Smooth muscle cell (in vitro differentiated cells): ENCODE results near the gene MRRF. TPM values are rescaled to one million over a fixed set of nuclear protein-coding genes. Genes with fewer than 3 reads are reported as not detected.
A peak's percentile ranks its signal among the peaks of the same experiment; 100 is the strongest.

Experiments
- DNase-seq: peaks from one replicate; lab custom pipeline; 2025; ENCODE audit not compliant: unreplicated experiment; lab: John Stamatoyannopoulos, UW
- H2AFZ ChIP-seq: fragments of 200-600 bp; sonication (generic); 2 replicates; pipeline ENCODE4 v1.6.0; 2016; ENCODE audit warnings: antibody characterized with exemption, low read depth, mild to moderate bottlenecking
- H3F3A ChIP-seq: fragments of 200-600 bp; sonication (generic); 2 replicates; pipeline ENCODE4 v1.6.0; 2017; ENCODE audit warnings: antibody characterized with exemption, low read depth
- H3K27ac ChIP-seq: fragments of 200-600 bp; sonication (generic); 2 replicates; pipeline ENCODE4 v1.5.1; 2016; ENCODE audit warnings: low read depth, mild to moderate bottlenecking
- H3K27me3 ChIP-seq: fragments of 200-600 bp; sonication (generic); 2 replicates; pipeline ENCODE4 v1.6.1; 2016; ENCODE audit warnings: low read depth, mild to moderate bottlenecking
- H3K36me3 ChIP-seq: fragments of 200-600 bp; sonication (generic); 2 replicates; pipeline ENCODE4 v1.5.1; 2016; ENCODE audit warnings: low read depth
- H3K4me1 ChIP-seq: fragments of 200-600 bp; sonication (generic); 2 replicates; pipeline ENCODE4 v1.5.1; 2016; ENCODE audit warnings: low read depth
- H3K4me2 ChIP-seq: fragments of 200-600 bp; sonication (generic); 2 replicates; pipeline ENCODE4 v1.6.0; 2016; ENCODE audit warnings: mild to moderate bottlenecking
- H3K4me3 ChIP-seq: fragments of 200-600 bp; sonication (generic); 2 replicates; pipeline ENCODE4 v1.5.1; 2016; ENCODE audit warnings: mild to moderate bottlenecking
- H3K79me2 ChIP-seq: fragments of 200-600 bp; sonication (generic); 2 replicates; pipeline ENCODE4 v1.6.0; 2016; ENCODE audit warnings: low read depth, mild to moderate bottlenecking
- H3K9ac ChIP-seq: fragments of 200-600 bp; sonication (generic); 2 replicates; pipeline ENCODE4 v1.6.0; 2016; ENCODE audit warnings: low read depth
- H3K9me3 ChIP-seq: fragments of 200-600 bp; sonication (generic); replicated peaks from 2 replicates; pipeline ENCODE4 v1.5.1; 2016; ENCODE audit warnings: low read depth
- H4K20me1 ChIP-seq: fragments of 200-600 bp; sonication (generic); 2 replicates; pipeline ENCODE4 v1.6.0; 2016; ENCODE audit warnings: low read depth
- CTCF ChIP-seq: fragments of 200-600 bp; sonication (generic); IDR thresholded peaks from 2 replicates; pipeline ENCODE4 v1.5.1; 2017; ENCODE audit warnings: borderline replicate concordance, mild to moderate bottlenecking, antibody characterized with exemption; ENCODE audit not compliant: insufficient read depth, poor library complexity, severe bottlenecking
- WGBS: methylation state at CpG from one replicate; pipeline ENCODE4 v1.1.7; 2016; ENCODE audit warnings: low lambda C conversion rate; 5-methylcytosine and 5-hydroxymethylcytosine counted together
- polyA plus RNA-seq: library from polyadenylated mRNA; unstranded; fragments of >200 nt; fragmentation: Nextera tagmentation; extraction: Ambion mirVana; gene quantifications from 2 replicates; pipeline ENCODE4 v1.2.1, GENCODE V29; 2016
- total RNA-seq: library from RNA; depleted of rRNA; stranded (reverse); fragments of >200 nt; gene quantifications from 2 replicates; pipeline ENCODE4 v1.2.3, GENCODE V29; 2014

Gene MRRF
- total and polyA plus RNA-seq, 2 experiments from 2014 or later, result 8.4 to 28.1 TPM

GRCh38 chr9:122216798-122217418 lies 47.8 kb upstream of the MRRF start:
- TF ChIP-seq CTCF, result no peak
- 69% methylated on average over 32 of the region's 35 CpGs for WGBS
- Histone ChIP-seq H4K20me1 (no peaks in the 10 kb centered on the region), H3K4me1 (peaks cover 17% of the 10 kb centered on the region), H3K27me3 (peaks cover 100% of the 10 kb centered on the region), H3K9me3 (no peaks in the 10 kb centered on the region), H3K9ac (no peak overlapping the region), H3K27ac (no peak overlapping the region), H3K36me3 (no peaks in the 10 kb centered on the region), H2AFZ (no peak overlapping the region), H3K79me2 (no peaks in the 10 kb centered on the region), H3K4me3 (no peak overlapping the region), H3F3A (no peaks in the 10 kb centered on the region), H3K4me2 (no peak overlapping the region)
- no peak for DNase-seq

GRCh38 chr9:122217640-122218039 lies 47.0 kb upstream of the MRRF start:
- no peak overlapping the region for H3K27ac ChIP-seq
- no peaks in the 10 kb centered on the region for H3K9me3 ChIP-seq
- H3K4me3 ChIP-seq, result no peak overlapping the region
- no peak for TF ChIP-seq CTCF
- no peaks in the 10 kb centered on the region for H3K36me3 ChIP-seq
- no peaks in the 10 kb centered on the region for H4K20me1 ChIP-seq
- no peaks in the 10 kb centered on the region for H3K79me2 ChIP-seq
- no peak overlapping the region for H2AFZ ChIP-seq
- H3K4me2 ChIP-seq, result no peak overlapping the region
- no peaks in the 10 kb centered on the region for H3F3A ChIP-seq
- peaks cover 100% of the 10 kb centered on the region for H3K27me3 ChIP-seq
- DNase-seq, result no peak
- 83% methylated on average over 4 of the region's 4 CpGs for WGBS
- peaks cover 17% of the 10 kb centered on the region for H3K4me1 ChIP-seq
- no peak overlapping the region for H3K9ac ChIP-seq

DNA sequence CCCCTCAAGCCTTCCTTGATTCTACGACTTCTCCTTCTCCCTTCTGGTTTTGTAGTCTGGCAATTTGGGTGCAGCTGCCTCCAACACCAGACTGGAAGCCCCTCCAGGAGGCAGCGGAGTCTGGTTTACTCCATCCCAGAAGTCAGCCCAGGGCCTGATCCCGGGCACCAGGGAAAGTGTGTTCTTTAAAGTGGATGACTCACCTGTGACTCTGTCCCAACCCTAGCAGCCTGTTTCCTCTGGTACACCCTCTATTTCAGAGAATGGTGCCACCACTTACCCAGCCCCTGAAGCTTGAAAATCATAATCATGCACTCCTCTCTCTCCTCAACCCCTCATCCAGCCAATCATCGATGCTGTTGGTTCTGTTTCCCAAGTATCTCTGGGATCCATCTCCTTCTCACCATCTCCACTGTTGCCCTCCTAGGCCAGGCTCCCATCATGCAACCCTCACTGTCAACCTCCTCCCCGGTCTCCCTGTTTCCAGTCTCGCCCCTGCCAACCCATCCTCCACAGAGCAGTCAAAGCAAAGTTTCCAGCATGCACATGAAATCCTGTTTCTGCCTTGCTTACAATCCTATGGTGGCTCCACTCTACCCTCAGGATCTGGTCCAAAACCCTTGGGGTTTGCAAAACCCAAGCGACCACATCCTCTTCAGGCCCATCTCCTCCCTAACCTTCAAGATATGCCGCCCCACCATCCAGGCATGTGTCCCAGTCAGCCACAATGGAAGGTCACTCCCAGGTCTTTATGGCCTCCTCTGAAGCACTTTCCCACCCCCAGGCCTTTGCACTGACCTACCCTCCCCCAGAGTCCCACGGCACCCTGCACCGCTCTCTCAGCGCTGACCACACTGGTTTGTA lies 46.4 kb upstream of the MRRF start:
- no peak for TF ChIP-seq CTCF
- peaks cover 100% of the 10 kb centered on the region for H3K27me3 ChIP-seq
- no peaks in the 10 kb centered on the region for H3K79me2 ChIP-seq
- H3K4me3 ChIP-seq, result no peak overlapping the region
- H3K27ac ChIP-seq, result no peak overlapping the region
- DNase-seq, result no peak
- no peak overlapping the region for H2AFZ ChIP-seq
- H3K4me2 ChIP-seq, result peak overlapping the region; percentile 57
- H3K9me3 ChIP-seq, result no peaks in the 10 kb centered on the region
- WGBS, result 46% methylated on average over 11 of the region's 11 CpGs
- H3K4me1 ChIP-seq, result peaks cover 17% of the 10 kb centered on the region
- no peaks in the 10 kb centered on the region for H4K20me1 ChIP-seq
- no peaks in the 10 kb centered on the region for H3F3A ChIP-seq
- H3K9ac ChIP-seq, result no peak overlapping the region
- no peaks in the 10 kb centered on the region for H3K36me3 ChIP-seq
